GM21786 (cell line): ENCODE measurements around the gene IFFO2.

Source experiments
- ATAC-seq: cut with Tn5 transposase; IDR thresholded peaks from one replicate; pipeline ENCODE4 v1.9.1; 2021; ENCODE audit not compliant: unreplicated experiment

The IFFO2 gene

DNA sequence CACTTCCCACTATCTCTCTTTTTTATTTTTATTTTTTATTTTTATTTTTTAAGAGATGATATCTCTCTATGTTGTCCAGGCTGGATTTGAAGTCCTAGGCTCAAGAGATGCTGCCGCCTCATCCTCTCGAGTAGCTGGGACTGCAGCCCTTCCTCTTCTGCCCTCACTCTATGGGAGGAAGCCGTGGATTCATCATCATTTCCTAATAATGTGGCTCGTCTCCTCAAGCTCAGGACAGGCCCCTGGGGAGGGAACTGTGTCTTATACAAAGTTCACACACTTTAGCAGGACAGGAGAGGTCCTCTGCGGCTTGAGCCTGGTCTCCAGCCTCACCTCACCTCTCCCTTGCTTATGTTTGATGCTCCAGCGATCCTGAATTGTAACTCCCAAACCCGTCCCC, 16.5 kb upstream of the IFFO2 start:
- ATAC-seq: no peak

GRCh38 chr1:18972531-18972930, 16.1 kb upstream of the IFFO2 start:
- ATAC-seq: no peak

- no peak for ATAC-seq
Measured at GRCh38 chr1:18970762-18971161, 14.3 kb upstream of the IFFO2 start.

DNA sequence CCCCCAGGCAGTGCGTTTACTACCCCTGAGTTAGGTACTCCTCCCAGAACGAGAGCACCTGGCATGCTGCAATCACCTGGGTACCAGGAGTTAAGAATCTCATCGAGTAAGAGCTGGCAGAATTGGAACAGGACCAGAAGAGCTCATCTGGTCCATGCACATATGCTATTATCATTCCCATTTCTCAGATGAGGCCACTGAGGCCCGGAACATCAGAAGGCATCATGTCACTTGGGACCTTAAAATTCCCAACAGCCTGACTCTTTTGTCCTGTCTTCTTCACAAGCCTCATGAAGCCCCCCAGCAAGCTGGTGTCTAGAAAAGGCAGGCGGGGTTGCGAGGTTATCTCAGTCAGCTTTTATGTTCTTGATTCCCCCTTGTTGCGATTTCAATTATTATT, 13.9 kb upstream of the IFFO2 start:
- ATAC-seq: no peak

- no peak for ATAC-seq
Measured at GRCh38 chr1:18967066-18967690, 10.7 kb upstream of the IFFO2 start.

- ATAC-seq: no peak
Measured at GRCh38 chr1:18965206-18966173, 9.0 kb upstream of the IFFO2 start.

DNA sequence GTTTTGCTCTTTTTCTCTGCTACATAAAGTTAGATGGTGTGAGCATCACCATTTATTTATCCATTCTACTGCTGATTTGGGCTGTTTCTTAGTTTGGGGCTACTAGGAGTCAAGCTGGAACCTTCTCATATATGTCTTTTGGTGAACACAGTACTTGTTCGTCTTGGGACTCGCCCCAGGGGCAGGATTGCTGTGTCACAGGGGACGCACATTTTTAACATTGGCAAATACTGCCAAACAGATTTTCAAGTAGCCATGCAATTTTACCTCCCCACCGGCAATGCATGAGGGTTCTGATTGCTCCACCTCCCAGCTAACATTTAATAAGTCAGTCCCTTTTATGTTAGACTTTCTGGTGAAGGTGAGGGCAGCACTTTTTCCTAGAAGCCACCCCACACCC, 7.5 kb upstream of the IFFO2 start:
- ATAC-seq: no peak

GRCh38 chr1:18962855-18963737, 6.6 kb upstream of the IFFO2 start:
- ATAC-seq: no peak

- ATAC-seq: no peak
Measured at GRCh38 chr1:18962121-18962721, 5.7 kb upstream of the IFFO2 start.

GRCh38 chr1:18960821-18961220, 4.3 kb upstream of the IFFO2 start:
- no peak for ATAC-seq

DNA sequence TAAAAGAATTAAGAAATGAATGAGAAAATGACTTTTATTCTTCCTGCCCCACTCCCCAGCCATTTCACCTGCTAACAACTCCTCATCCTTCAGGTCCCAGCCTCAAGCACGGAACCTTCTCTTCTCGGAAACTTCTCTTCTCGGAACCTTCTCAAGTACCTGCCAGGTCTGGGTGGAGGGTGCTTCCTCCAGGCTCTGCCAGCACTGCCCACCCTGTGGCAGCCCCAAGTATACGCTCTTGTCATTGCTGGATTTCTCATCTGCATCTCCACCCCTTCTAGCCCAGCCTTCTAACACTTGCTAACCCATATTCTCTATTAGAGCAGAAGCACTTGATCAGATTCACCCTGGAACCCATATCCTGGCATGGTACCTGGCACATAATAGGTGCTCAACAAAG, 3.9 kb upstream of the IFFO2 start:
- ATAC-seq: no peak

DNA sequence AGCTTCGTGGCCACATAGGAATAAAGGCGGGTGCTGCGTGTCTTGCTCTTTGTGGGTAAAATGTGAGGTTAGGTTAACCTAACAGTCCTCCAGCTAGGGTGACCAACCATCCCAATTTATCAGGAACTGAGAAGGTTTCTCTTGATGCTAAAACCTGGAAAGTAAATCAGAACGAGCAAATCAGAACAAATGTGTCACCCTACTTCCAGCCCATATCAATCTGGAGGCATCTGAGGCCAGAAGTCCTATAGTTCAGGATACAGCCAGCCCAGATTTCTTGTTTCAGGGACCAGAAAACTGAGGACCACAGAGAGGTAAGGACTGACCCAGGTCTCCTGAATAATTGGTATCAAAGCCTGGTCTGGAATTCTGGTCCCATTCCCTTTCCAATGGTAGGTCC, 3.1 kb upstream of the IFFO2 start:
- no peak for ATAC-seq

DNA sequence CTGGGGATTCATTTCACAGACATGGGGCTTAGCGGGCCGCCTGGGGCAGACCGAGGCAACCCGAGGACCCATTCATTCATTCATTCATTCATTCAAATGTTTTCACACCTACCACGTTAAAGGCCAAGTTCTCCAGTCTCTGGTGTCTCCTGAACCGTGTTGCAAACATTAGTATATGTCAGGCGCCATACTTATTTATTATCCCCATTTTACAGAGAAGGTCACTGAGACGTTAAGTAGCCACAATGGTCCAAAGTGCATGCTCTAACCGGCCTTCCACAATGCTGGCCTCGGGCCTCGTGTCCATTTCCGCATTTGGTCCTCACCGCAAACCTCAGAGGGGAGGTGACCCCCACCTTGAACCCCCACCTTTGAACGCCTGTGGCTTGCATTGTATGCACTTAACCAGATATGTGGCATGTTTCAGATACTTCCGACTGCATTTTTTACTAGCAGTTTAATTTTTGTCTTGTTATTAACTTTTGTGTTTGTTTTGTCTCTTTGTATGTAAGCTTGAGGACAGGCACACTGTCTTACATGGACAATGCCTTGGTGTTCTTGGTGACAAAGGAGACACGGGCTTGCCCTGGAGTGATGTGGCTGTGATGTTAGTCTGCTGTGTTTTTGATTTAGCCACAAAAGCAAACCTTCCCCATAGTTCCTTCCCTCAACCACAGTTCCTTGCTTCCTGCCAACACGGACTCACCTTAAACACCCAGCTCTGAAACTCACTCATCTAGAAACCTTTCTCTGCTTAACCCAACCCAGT, 1.2 kb upstream of the IFFO2 start:
- ATAC-seq: no peak

GRCh38 chr1:18957136-18957521, 653 bp upstream of the IFFO2 start:
- no peak for ATAC-seq

DNA sequence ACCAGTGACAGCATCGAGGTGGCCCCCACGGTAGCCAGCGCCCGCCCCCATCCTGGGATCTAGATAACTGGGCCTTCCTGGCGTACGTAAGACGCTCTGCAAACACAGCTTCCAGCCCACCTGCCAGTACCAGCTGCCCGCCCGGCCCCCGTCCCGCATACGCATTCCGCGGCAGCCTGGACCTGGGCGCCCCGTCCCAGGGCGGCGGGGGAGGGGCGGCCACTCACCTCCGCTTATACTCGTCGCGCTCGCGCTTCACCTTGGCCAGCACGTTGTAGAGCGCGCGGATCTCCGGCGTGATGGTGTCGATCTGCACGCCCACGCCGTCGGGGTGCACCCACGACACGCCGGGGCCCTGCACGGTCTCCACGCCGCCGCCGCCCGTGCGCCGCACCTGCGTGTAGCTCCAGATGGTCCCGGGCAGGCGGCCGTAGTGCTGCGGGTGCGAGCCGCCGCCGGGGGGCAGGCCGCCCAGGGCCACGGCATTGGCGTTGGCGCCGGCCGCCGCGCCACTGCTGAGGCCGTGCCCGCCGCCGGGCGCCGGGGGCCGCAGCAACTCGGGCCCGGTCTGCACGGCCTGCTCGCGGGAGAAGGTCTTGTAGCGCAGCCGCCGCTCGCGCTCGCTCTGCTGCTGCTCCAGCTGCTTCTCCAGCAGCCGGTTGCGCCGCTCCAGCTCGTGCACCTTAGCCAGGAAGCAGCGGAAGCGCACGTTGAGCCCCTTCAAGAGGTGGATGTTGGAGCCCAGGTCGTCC, 859 bp downstream of the IFFO2 start:
- no peak for ATAC-seq

GRCh38 chr1:18955131-18955440, 1.4 kb downstream of the IFFO2 start:
- ATAC-seq: no peak

- ATAC-seq: no peak
Measured at GRCh38 chr1:18954270-18955071, 2.0 kb downstream of the IFFO2 start.

- no peak for ATAC-seq
Measured at GRCh38 chr1:18953731-18954231, 2.7 kb downstream of the IFFO2 start.
